Activated T-helper 17 cell treated with anti-CD3 and anti-CD28 coated beads, Interleukin-2, amount 50 U/mL, for 72 hours (primary cell): ENCODE data around the gene NID1. TPM values are rescaled to one million over a fixed set of nuclear protein-coding genes. Genes with fewer than 3 reads are reported as not detected.

Experiments
- ATAC-seq: fragments of 150-1000 bp; cut with Tn5 transposase; replicated peaks from 2 replicates; pipeline ENCODE4 v1.10.0; 2021; ENCODE audit warnings: mild to moderate bottlenecking, moderate library complexity
- H3K27ac Mint-ChIP-seq: one replicate; pipeline ENCODE4 v1.8.0; 2022; ENCODE audit warnings: mixed read lengths
- H3K27me3 Mint-ChIP-seq: one replicate; pipeline ENCODE4 v1.8.0; 2022; ENCODE audit warnings: mixed read lengths
- H3K36me3 Mint-ChIP-seq: one replicate; pipeline ENCODE4 v1.8.0; 2022; ENCODE audit warnings: low read depth, mild to moderate bottlenecking, mixed read lengths
- H3K4me1 Mint-ChIP-seq: one replicate; pipeline ENCODE4 v1.8.0; 2022; ENCODE audit warnings: mixed read lengths
- H3K4me3 Mint-ChIP-seq: one replicate; pipeline ENCODE4 v1.8.0; 2022; ENCODE audit warnings: mild to moderate bottlenecking, mixed read lengths
- H3K9me3 Mint-ChIP-seq: one replicate; pipeline ENCODE4 v1.8.0; 2022; ENCODE audit warnings: mixed read lengths
- total RNA-seq, 2 donors: library from RNA; stranded (reverse); gene quantifications; one replicate each; pipeline ENCODE4 v1.2.3, GENCODE V29; 2022

Gene NID1
- total RNA-seq, 2 donors from 2014 or later, result 0.05 to 0.09 TPM

DNA sequence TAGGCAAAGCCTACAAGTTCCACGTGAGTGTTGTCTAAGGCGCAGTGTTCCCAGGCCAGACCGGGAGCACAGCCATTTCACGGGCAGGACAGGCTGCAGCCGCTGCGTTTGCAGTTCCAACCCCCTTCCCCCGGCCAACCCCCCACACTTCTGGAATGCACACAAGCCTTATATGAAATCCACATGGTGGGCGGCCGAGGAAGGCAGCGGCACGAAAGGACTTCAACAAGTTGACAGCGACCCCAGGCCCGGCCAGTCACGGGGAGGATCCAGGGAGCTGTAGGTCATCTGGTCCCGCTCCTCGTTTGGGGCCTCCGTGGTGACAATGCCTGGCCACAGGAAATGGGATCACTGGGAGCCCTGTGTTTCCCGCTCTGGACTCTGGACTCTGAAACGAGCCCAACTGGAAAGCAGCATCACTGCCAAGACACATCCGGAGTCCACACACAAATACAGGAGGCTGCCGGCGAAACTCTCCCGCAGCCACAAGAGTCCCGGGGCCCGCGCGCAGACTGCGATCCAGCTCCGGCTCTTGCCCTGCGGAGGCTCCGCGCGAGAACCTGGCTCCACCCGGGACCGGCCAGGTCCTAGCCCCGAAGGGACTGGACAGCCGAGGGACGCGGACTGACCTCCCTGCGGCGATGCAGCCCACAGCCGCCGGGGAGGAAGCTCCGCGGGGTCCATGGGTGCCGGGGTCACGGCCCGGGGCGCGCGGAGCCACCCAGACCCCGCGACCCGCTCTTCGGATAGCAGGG is 794 bp downstream of the NID1 start:
- no peaks in the 10 kb centered on the region for H3K36me3 Mint-ChIP-seq
- ATAC-seq, result peak; percentile 18
- no peak overlapping the region for H3K27ac Mint-ChIP-seq
- peak overlapping the region; percentile 38 for H3K4me3 Mint-ChIP-seq
- peaks cover 8% of the 10 kb centered on the region for H3K4me1 Mint-ChIP-seq
- H3K27me3 Mint-ChIP-seq, result peaks cover 18% of the 10 kb centered on the region
- no peaks in the 10 kb centered on the region for H3K9me3 Mint-ChIP-seq

DNA sequence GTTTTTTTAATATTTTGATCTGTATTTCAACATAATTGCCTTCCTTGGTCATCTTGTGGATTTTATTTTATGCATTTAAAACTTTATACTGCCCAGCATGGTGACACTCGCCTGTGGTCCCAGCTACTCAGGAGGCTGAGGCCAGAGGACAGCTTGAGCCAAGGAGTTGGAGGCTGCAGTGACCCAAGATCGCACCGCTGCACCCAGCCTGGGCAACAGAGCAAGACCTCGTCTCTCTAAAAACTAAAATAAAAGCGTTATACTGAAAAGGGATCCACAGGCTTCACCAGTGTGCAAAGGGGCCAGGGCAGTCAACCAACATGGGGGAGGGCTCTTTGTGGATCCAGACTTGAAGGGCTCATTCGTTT is 1.4 kb downstream of the NID1 start:
- no peak for ATAC-seq
- Mint-ChIP-seq H3K27me3 (peaks cover 18% of the 10 kb centered on the region), H3K4me1 (peaks cover 8% of the 10 kb centered on the region), H3K27ac (no peak overlapping the region), H3K36me3 (no peaks in the 10 kb centered on the region), H3K4me3 (peak overlapping the region; percentile 38), H3K9me3 (no peaks in the 10 kb centered on the region)

DNA sequence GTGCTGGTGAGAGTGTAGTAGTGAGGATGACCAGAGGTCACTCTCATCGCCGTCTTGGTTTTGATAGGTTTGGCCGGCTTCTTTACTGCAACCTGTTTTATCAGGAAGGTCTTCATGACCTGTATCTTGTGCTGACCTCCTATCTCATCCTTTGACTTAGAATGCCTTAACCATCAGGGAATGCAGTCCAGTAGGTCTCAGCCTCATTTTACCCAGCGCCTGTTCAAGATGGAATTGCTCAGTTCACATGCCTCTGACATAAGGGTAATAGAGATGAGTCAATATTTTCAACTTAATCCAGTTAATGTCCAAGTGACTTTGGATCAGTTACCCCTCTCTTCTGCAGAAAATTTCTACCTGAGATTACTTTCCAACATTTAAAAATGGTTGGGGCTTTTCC is 4.6 kb downstream of the NID1 start:
- peaks cover 10% of the 10 kb centered on the region for H3K27me3 Mint-ChIP-seq

DNA sequence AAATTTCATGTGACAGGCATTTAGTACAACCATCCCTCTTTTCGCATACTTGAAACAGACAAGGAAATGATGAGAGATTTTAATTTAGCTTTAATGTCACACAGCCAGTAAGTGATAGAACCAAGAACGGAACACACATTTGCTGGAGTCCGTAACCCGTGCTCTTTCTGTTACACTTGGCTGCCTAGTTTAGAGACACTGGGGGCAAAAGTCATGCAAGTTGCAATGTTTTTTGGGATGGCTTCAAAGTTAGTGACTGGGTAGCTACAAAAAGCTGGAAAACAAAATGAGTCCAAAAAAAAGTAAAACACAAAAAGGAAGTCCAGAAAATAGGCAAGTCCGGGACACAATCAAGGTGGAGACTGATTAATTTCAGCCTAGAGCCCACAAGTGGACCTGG is 5.9 kb downstream of the NID1 start:
- H3K4me3 Mint-ChIP-seq, result no peak overlapping the region
- no peak for ATAC-seq
- H3K36me3 Mint-ChIP-seq, result no peaks in the 10 kb centered on the region
- peaks cover 5% of the 10 kb centered on the region for H3K4me1 Mint-ChIP-seq
- H3K9me3 Mint-ChIP-seq, result no peaks in the 10 kb centered on the region
- no peak overlapping the region for H3K27ac Mint-ChIP-seq
- H3K27me3 Mint-ChIP-seq, result peaks cover 10% of the 10 kb centered on the region

More for the DNA sequence above, 4.6 kb downstream of the NID1 start:
- Mint-ChIP-seq H3K9me3 (no peaks in the 10 kb centered on the region), H3K27ac (no peak overlapping the region), H3K4me3 (no peak overlapping the region), H3K36me3 (no peaks in the 10 kb centered on the region), H3K4me1 (peaks cover 5% of the 10 kb centered on the region)
- no peak for ATAC-seq

DNA sequence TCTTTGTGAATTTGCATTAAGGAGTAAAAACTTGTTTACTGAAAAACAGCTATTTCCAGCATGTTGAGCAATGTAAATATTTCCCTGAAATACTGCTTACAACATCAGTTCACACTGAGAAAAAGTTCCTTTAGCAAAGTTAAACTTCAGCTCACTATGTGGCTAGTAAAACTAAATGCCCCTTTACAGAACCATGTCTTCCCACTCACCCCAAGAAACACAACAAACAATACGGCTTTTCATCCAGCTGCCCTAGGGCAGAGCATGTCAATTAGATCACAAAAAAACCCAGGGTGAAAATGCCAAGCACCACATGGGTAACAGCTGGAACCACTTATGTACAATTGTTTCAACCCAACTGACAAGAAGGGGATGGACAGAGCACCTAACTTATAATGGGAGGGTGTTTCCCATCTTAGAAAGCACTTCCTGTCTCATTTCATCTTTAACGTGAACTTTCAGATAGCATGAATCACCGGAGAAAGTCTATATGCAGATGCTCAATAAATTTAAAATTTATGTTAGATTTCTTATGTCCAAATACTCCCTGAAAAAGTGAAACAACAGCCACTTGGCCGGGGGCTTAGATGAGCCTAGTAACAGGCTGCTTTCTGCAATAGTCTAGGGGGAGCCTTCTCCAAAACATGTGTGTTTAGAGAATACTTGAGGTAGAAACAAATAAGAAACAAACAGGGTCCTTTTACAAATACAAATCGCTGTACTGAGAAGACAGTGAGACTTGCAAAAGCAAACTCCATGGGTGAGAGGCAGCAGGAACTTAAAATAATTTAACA is 6.6 kb downstream of the NID1 start:
- Mint-ChIP-seq H3K36me3 (no peaks in the 10 kb centered on the region), H3K27ac (no peak overlapping the region), H3K4me1 (peaks cover 5% of the 10 kb centered on the region), H3K4me3 (no peak overlapping the region), H3K27me3 (peaks cover 10% of the 10 kb centered on the region), H3K9me3 (no peaks in the 10 kb centered on the region)
- ATAC-seq, result peak; percentile 56

DNA sequence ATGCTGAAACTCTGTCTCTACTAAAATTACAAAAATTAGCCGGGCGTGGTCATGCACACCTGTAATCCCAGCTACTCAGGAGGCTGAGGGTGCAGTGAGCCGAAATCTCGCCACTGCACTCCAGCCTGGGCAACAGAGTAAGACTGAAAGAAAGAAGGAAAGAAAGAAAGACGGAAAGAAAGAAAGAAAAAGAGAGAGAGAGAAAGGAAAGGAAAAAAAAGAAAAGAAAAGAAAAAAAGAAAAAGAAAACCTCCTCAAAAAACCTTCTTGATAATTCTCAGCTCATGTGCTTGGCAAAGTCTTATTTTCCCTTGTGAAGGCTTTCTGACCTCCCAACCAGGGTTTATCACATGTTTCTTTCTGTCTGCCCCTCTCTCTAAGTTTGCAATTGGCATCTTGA is 7.3 kb downstream of the NID1 start:
- ATAC-seq, result no peak
- H3K36me3 Mint-ChIP-seq, result no peaks in the 10 kb centered on the region

DNA sequence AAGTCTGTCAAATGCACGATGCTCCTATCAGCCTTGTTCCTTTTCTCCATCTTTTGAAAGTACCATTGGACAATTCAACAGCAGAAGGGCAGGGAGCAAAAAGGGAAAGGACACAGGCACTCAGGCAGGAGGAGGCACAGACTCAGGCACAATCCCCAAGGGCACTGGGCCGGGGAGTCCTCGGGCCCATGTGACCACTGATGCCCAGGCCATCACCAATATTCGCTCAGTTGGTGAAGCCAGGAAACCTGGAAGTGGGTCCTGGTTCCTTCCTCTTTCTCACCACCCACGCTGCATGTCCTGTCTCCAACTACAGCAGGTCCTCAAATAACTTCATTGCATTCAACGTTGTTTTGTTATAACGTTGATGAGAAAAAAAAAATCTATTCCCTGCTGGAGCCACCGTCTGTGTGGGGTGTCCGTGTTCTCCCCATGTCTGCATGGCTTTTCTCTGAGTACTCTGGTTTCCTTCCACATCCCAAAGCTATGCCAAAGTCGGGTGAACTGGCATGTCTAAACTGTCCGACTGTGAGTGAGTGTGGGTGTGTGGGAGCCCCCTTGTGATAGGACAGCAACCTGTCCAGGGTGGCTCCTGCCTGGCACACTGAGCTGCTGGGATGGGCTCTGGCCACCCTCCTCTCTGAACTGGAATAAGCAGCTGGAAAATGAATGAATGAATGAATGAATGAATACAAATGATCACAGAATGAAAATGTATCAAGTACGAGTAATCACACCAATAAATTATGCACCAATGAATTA is 12.5 kb downstream of the NID1 start:
- Mint-ChIP-seq H3K4me1 (no peaks in the 10 kb centered on the region), H3K27me3 (peaks cover 6% of the 10 kb centered on the region), H3K36me3 (no peaks in the 10 kb centered on the region), H3K4me3 (no peak overlapping the region), H3K27ac (no peak overlapping the region), H3K9me3 (no peaks in the 10 kb centered on the region)
- no peak for ATAC-seq

More for the DNA sequence above, 7.3 kb downstream of the NID1 start:
- Mint-ChIP-seq H3K27me3 (peaks cover 11% of the 10 kb centered on the region), H3K27ac (no peak overlapping the region), H3K4me1 (peaks cover 5% of the 10 kb centered on the region), H3K9me3 (no peaks in the 10 kb centered on the region), H3K4me3 (no peak overlapping the region)

DNA sequence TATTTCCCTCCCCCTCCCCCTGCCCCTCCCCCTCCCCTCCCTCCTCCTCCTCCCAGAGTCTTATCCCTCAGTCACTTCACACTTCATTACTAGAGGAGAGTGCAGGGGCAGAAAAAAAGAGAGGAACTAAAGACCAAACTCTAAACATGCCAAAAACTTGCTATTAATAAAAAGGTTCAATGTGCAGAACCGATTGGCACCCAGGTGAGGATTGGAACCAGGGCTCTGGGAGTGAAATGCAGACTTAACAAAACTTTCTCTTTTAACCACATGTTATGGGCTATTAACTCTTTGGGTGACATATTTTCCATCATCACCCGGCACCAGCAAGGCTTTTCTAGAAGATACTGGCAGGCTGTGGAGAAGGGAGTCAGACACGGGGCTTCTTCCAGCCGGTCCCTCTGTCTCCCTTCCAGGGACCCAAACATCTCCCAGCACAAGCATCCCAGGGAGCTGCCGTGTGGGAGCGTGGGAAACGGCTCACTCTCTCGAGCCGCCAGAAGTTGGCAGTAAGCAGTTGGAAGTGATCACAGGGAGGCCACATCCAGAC is 13.6 kb downstream of the NID1 start:
- Mint-ChIP-seq H3K9me3 (no peaks in the 10 kb centered on the region), H3K4me1 (no peaks in the 10 kb centered on the region), H3K4me3 (no peak overlapping the region), H3K36me3 (no peaks in the 10 kb centered on the region), H3K27ac (no peak overlapping the region), H3K27me3 (peaks cover 6% of the 10 kb centered on the region)
- ATAC-seq, result no peak

DNA sequence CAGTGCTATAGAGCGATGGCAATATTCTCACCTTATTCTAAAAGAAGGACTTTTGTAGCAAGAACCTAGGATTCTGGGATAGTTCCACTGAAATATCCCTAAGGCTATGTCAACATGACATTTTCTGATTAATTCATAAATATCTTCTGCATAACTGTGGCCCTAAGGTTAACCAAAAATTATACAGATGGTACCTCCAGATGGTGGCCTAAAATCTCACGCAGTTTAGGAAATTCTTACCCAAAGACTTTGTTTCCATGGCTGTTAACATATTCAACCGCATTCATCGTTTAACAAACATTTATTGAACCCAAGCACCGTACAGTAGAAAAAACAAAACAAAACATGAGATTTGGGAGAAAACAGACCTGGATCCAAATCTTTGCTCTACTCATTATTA is 19.1 kb downstream of the NID1 start:
- no peak for ATAC-seq
- H3K4me3 Mint-ChIP-seq, result no peak overlapping the region
- H3K4me1 Mint-ChIP-seq, result no peaks in the 10 kb centered on the region
- H3K9me3 Mint-ChIP-seq, result no peaks in the 10 kb centered on the region
- no peak overlapping the region for H3K27ac Mint-ChIP-seq
- H3K36me3 Mint-ChIP-seq, result no peaks in the 10 kb centered on the region
- H3K27me3 Mint-ChIP-seq, result no peaks in the 10 kb centered on the region

DNA sequence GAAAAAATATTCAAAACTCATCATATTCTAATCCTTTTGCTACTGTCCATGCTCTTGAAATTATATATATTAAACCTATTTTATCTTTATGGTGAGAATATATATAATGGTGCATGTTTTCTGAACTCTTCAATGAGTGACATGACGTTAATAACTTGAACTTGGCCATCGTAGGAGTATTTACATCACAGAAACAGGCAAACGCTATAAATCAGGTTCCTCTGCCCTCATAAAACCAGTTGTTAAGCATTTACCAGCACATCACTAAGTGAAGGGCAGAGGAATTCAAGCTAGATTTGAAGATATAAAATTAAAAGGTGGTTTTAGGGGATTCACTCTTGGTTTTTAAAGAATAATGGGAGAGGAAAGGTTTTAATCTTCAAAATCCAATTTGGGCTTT is 20.5 kb downstream of the NID1 start:
- H3K36me3 Mint-ChIP-seq, result no peaks in the 10 kb centered on the region
- no peak overlapping the region for H3K27ac Mint-ChIP-seq
- H3K9me3 Mint-ChIP-seq, result no peaks in the 10 kb centered on the region
- H3K4me3 Mint-ChIP-seq, result no peak overlapping the region
- H3K4me1 Mint-ChIP-seq, result no peaks in the 10 kb centered on the region
- no peaks in the 10 kb centered on the region for H3K27me3 Mint-ChIP-seq
- no peak for ATAC-seq

DNA sequence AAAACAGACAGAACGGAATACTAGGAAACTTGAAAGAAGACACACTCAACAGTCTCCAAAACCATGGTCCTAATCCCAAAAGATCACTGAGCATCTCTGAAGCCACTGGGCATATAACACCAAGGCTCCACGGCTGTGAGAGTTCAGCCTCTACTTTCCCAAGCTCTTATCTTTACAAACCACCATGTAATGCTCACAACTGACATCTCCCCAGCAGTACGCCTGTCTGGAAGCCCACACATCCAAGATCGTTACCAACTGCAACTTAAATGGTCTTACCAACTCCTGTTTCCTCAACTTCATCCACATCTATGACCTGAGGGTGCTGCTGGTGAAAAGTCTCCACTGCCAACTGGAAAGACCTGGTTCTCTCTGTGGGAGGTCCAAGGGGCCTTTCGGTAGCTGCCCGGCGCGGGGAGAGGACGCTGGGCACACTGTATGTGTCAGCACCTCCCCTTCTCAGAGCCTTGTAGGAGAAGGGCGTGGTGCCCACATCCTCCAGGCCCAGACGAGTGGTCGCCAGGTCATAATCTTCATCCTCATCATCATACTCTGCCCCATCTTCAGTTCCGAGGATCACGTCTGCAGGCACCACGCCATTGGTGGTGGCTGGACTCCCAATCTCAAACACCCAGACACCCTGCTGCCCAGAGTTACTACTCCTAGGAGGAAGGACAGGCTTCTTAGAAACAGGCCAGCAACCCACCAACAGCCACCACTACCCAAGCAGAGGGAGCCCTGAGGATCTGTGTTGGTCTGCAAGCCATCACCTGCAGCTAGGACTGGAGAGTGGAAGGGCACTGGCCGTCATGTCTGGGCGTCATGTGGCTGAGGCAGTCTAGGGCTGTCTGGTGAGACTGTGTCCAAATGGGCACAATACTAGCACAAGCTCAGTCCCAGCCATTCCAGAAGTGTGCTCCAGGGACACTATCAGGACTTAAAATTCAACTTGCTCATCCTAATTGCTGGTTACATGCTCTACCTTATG is 23.0 kb downstream of the NID1 start:
- no peak for ATAC-seq
- Mint-ChIP-seq H3K9me3 (no peaks in the 10 kb centered on the region), H3K4me1 (no peaks in the 10 kb centered on the region)

DNA sequence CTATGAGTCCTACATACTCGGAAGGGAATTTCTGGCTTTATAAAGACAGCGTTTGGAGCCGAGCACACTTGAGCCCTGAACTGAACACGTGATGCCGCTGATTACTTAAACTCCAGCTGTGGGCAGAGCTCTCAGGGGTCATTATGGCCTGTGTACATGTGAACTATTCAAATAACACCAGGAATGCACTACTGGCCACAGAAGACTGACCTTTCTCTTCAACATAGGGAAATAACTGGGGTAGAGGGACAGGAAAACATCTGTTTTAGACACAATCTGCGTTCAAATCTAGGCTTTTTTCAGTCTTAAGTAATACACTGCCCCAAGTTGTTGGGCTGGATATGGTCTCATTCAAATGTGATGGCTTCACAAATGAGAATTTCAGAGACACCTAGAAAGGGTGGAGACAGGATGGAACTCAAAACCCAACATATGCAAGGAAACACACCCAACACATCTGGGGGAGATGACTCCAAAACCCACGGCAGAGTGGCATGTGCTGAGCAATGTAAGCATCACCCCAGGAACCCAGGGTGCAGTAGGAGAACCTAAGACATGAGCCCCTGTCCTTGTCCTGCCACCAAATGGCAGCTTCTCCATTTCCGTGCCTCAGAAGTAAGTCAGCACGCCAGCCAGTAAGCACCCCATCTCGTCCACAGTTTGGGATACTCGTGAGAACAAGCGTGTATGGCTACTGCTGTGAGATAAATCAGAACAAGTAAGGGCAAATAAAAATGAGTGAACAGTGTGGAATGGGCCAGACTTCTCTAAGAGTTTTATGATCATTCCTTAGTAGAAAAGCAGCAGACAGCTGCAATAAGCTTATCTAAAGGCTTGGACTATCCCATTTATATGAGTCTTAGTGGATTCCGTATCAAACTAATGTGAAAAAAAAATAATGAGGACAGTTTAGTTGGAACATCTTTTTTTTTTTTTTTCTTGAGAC is 24.9 kb downstream of the NID1 start:
- no peak for ATAC-seq
- Mint-ChIP-seq H3K4me1 (no peaks in the 10 kb centered on the region), H3K27me3 (no peaks in the 10 kb centered on the region), H3K36me3 (no peaks in the 10 kb centered on the region), H3K4me3 (no peak overlapping the region), H3K9me3 (no peaks in the 10 kb centered on the region), H3K27ac (no peak overlapping the region)

More for the DNA sequence above, 23.0 kb downstream of the NID1 start:
- H3K27me3 Mint-ChIP-seq, result no peaks in the 10 kb centered on the region
- H3K36me3 Mint-ChIP-seq, result no peaks in the 10 kb centered on the region
- no peak overlapping the region for H3K4me3 Mint-ChIP-seq
- no peak overlapping the region for H3K27ac Mint-ChIP-seq

DNA sequence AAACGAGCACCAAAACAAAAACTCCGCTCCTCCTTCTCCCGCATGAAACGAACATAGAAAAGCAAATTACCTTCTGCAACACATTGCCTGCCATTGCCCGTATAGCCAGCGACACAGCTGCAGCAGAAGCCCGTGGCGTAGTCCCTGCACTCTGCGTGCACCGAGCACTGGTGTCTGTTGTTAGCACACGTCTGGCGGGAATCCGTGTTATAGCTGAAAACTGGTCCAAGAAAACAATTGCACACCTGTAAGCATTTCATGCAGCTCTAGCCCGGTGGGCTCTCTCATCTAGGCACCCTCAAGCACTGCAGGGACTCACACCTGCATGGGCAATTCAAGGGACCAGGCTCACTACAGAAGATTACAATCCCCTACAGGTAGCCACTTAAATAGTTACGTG is 26.9 kb downstream of the NID1 start:
- no peaks in the 10 kb centered on the region for H3K36me3 Mint-ChIP-seq
- H3K27me3 Mint-ChIP-seq, result no peaks in the 10 kb centered on the region
- H3K27ac Mint-ChIP-seq, result no peak overlapping the region
- no peaks in the 10 kb centered on the region for H3K9me3 Mint-ChIP-seq
- no peaks in the 10 kb centered on the region for H3K4me1 Mint-ChIP-seq
- H3K4me3 Mint-ChIP-seq, result no peak overlapping the region
- ATAC-seq, result no peak
